K562 (cell line): ENCODE results near the gene SORCS2.

ENCODE experiments used
- NR1H2 ChIP-seq: sonication (generic); formaldehyde crosslinking; IDR thresholded peaks from 2 replicates; pipeline ENCODE4 v1.4.0; 2020; ENCODE audit warnings: mild to moderate bottlenecking, missing genetic modification reagents
- RNF2 ChIP-seq: sonication (generic); IDR thresholded peaks from 2 replicates; pipeline ENCODE4 v1.6.1; 2016
- TF ChIP-seq, protein P1 (sequence below): fragments of 450-650 bp; IDR thresholded peaks from 2 replicates; pipeline ENCODE4 v1.6.1; 2017; ENCODE audit warnings: antibody characterized with exemption, mild to moderate bottlenecking

DNA sequence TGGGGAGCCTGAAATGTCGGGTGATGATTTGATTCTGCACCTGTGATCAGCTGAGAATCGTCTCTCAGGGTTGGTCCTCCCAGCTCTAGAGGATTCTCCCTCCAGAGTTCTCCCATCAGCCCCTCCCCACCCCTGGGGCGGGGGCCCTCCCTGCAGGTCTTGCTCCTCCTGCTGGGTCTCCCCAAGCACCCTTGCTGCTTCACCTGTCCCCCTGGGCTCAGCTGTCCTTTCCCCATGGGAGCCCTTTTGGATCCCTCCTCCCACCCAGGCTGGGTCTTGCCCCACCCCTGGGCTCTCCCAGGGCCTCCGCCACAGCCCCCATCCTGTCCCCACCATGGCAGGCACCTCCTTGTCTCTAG lies 220.2 kb downstream of the SORCS2 start:
- TF ChIP-seq NR1H2 (CRISPR knock-in tag): no peak
- no peak for TF ChIP-seq RNF2
- TF ChIP-seq, protein P1, sequence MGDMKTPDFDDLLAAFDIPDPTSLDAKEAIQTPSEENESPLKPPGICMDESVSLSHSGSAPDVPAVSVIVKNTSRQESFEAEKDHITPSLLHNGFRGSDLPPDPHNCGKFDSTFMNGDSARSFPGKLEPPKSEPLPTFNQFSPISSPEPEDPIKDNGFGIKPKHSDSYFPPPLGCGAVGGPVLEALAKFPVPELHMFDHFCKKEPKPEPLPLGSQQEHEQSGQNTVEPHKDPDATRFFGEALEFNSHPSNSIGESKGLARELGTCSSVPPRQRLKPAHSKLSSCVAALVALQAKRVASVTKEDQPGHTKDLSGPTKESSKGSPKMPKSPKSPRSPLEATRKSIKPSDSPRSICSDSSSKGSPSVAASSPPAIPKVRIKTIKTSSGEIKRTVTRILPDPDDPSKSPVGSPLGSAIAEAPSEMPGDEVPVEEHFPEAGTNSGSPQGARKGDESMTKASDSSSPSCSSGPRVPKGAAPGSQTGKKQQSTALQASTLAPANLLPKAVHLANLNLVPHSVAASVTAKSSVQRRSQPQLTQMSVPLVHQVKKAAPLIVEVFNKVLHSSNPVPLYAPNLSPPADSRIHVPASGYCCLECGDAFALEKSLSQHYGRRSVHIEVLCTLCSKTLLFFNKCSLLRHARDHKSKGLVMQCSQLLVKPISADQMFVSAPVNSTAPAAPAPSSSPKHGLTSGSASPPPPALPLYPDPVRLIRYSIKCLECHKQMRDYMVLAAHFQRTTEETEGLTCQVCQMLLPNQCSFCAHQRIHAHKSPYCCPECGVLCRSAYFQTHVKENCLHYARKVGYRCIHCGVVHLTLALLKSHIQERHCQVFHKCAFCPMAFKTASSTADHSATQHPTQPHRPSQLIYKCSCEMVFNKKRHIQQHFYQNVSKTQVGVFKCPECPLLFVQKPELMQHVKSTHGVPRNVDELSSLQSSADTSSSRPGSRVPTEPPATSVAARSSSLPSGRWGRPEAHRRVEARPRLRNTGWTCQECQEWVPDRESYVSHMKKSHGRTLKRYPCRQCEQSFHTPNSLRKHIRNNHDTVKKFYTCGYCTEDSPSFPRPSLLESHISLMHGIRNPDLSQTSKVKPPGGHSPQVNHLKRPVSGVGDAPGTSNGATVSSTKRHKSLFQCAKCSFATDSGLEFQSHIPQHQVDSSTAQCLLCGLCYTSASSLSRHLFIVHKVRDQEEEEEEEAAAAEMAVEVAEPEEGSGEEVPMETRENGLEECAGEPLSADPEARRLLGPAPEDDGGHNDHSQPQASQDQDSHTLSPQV: no peak
